Stimulated activated CD8-positive, alpha-beta memory T cell treated with anti-CD3 and anti-CD28 coated beads, Interleukin-4, amount 100 ng/mL, for 48 hours (primary cell): ENCODE data around the gene ARIH1.
A peak's percentile ranks its signal among the peaks of the same experiment; 100 is the strongest.

Experiments used
- DNase-seq: peaks from one replicate; pipeline ENCODE4 v3.0.0-alpha.2; 2020

The ARIH1 gene

GRCh38 chr15:72540606-72541237 lies 66.6 kb downstream of the ARIH1 start:
- no peak for DNase-seq

GRCh38 chr15:72541674-72542073 lies 67.5 kb downstream of the ARIH1 start:
- DNase-seq = no peak

- no peak for DNase-seq
Observed at GRCh38 chr15:72545156-72545555, 71.0 kb downstream of the ARIH1 start.

- peak; percentile 53 for DNase-seq
Observed at GRCh38 chr15:72554471-72555425, 80.6 kb downstream of the ARIH1 start.

- no peak for DNase-seq
Observed at GRCh38 chr15:72559781-72560180, 85.7 kb downstream of the ARIH1 start.

GRCh38 chr15:72560458-72560857 lies 86.3 kb downstream of the ARIH1 start:
- DNase-seq = no peak

- no peak for DNase-seq
Observed at GRCh38 chr15:72562386-72562785, 88.3 kb downstream of the ARIH1 start.

GRCh38 chr15:72562878-72563277 lies 88.7 kb downstream of the ARIH1 start:
- DNase-seq = no peak

GRCh38 chr15:72564091-72564490 lies 90.0 kb downstream of the ARIH1 start:
- DNase-seq = no peak

GRCh38 chr15:72566973-72567372 lies 92.8 kb downstream of the ARIH1 start:
- DNase-seq = no peak

GRCh38 chr15:72570059-72570458 lies 95.9 kb downstream of the ARIH1 start:
- DNase-seq = no peak

GRCh38 chr15:72579814-72580213 lies 105.7 kb downstream of the ARIH1 start:
- no peak for DNase-seq

GRCh38 chr15:72584006-72584405 lies 109.9 kb downstream of the ARIH1 start:
- DNase-seq = no peak

GRCh38 chr15:72585025-72585424 lies 110.9 kb downstream of the ARIH1 start:
- DNase-seq = no peak

- no peak for DNase-seq
Observed at GRCh38 chr15:72585476-72586058, 111.4 kb downstream of the ARIH1 start.

- DNase-seq = no peak
Observed at GRCh38 chr15:72588096-72588495, 114.0 kb downstream of the ARIH1 start.

- DNase-seq = no peak
Observed at GRCh38 chr15:72590427-72590826, 116.3 kb downstream of the ARIH1 start.

- DNase-seq = no peak
Observed at GRCh38 chr15:72591361-72591760, 117.2 kb downstream of the ARIH1 start.

- no peak for DNase-seq
Observed at GRCh38 chr15:72592097-72592496, 118.0 kb downstream of the ARIH1 start.

- no peak for DNase-seq
Observed at GRCh38 chr15:72592676-72593075, 118.5 kb downstream of the ARIH1 start.

- no peak for DNase-seq
Observed at GRCh38 chr15:72593838-72594237, 119.7 kb downstream of the ARIH1 start.

GRCh38 chr15:72599855-72600464 lies 125.8 kb downstream of the ARIH1 start:
- DNase-seq = no peak

- no peak for DNase-seq
Observed at GRCh38 chr15:72604794-72605193, 130.7 kb downstream of the ARIH1 start.
